ENCODE data around the gene SF3B2. TPM values are rescaled to one million over a fixed set of nuclear protein-coding genes. Genes with fewer than 3 reads are reported as not detected.

The SF3B2 gene
- total and polyA plus RNA-seq, 2 donors (not counting 3 experiments of a cell fraction or from before 2014, with no cell fraction given): 99.4 to 196 TPM

DNA sequence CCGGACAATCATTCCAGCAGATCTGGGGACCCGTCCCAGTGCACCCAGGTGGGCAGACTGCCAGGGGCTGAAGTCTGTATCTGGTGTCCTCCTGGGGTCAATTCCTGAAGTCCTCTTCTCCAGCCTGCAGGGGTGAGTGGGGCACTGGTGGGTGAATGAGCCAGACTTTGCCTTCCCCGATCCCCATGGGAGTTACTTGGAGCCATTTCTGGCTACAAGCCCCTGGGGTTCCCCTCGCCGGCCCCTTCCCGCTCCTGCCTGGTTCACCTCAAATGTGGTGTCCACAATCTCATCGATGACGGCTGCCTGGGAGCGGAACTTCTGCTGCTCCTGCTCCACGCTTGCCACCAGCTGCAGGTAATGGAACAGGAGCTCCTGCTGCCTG, 35.4 kb upstream of the SF3B2 start:
- H3K27ac ChIP-seq (ENCODE audit: insufficient read depth, low read depth, low read length): no peak overlapping the region
- POLR2A ChIA-PET: no interaction called here

DNA sequence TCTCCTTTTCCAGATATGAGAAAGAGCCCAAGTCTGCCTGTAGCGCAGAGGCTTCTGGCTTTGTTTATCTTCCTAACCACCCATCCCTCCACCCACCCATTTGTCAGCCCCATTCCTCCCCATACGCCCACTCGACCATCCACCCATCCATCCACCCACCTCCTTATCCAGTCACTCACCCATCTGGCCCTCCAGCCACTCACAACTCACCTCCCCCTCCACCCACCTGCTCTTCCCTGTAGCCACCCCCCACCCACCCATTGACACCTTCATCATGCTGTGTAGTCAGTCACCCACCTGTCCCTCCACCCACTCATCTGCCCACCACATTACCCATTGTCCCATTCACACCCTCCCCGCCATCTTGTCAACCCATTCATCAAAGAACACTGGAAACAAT, 34.8 kb upstream of the SF3B2 start:
- Histone ChIP-seq H3K36me3 (ENCODE audit: control insufficient read depth in 2 of 2, extremely low read depth in 1 of 2, insufficient read depth in 2 of 2, low read length in 2 of 2) (no peaks in the 10 kb centered on the region), H3K79me2 (ENCODE audit: control insufficient read depth, insufficient read depth, low read length) (no peaks in the 10 kb centered on the region), H3K4me2 (ENCODE audit: insufficient read depth, low read length) (no peak overlapping the region), H3K4me3 (replicated peaks in 1 of 3; ENCODE audit: insufficient read depth in 1 of 3, low read depth in 1 of 3, low read length in 3 of 3) (no peak overlapping the region), H2AFZ (ENCODE audit: low read depth, low read length) (no peak overlapping the region), H3K9ac (replicated peaks; ENCODE audit: extremely low read depth, insufficient read depth, low read length) (no peak overlapping the region), H3K4me1 (ENCODE audit: control insufficient read depth, extremely low read depth, insufficient read depth, low read length) (peaks cover 38% of the 10 kb centered on the region), H3K27ac (ENCODE audit: insufficient read depth, low read depth, low read length) (no peak overlapping the region), H3K9me3 (replicated peaks; ENCODE audit: control insufficient read depth, insufficient read depth, low read length) (no peaks in the 10 kb centered on the region), H4K20me1 (replicated peaks; ENCODE audit: control insufficient read depth, extremely low read depth, insufficient read depth, low read length) (no peaks in the 10 kb centered on the region), H3K9me1 (replicated peaks; ENCODE audit: control insufficient read depth, extremely low read depth, insufficient read depth, low read length) (no peaks in the 10 kb centered on the region), H3K27me3 (ENCODE audit: control insufficient read depth in 2 of 2, insufficient read depth in 2 of 2, low read length in 2 of 2) (no peaks in the 10 kb centered on the region)
- POLR2A ChIA-PET: no interaction called here
- intact Hi-C loops (cut with micrococcal nuclease) (no loop called here), dilution Hi-C loops (cut with MboI; ENCODE audit: extremely low pct_ligation_motif_present, low sequenced_read_pairs) (no loop called here)
- TF ChIP-seq, protein P1, sequence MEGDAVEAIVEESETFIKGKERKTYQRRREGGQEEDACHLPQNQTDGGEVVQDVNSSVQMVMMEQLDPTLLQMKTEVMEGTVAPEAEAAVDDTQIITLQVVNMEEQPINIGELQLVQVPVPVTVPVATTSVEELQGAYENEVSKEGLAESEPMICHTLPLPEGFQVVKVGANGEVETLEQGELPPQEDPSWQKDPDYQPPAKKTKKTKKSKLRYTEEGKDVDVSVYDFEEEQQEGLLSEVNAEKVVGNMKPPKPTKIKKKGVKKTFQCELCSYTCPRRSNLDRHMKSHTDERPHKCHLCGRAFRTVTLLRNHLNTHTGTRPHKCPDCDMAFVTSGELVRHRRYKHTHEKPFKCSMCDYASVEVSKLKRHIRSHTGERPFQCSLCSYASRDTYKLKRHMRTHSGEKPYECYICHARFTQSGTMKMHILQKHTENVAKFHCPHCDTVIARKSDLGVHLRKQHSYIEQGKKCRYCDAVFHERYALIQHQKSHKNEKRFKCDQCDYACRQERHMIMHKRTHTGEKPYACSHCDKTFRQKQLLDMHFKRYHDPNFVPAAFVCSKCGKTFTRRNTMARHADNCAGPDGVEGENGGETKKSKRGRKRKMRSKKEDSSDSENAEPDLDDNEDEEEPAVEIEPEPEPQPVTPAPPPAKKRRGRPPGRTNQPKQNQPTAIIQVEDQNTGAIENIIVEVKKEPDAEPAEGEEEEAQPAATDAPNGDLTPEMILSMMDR (IDR thresholded peaks at IDR 0.05; ENCODE audit: extremely low read depth in 1 of 2, insufficient read depth in 1 of 2, low read depth in 1 of 2, low read length in 2 of 2): no peak
- TF ChIP-seq POLR2A (IDR thresholded peaks at IDR 0.05; ENCODE audit: low read depth, low read length) (no peak), GATA2 (IDR thresholded peaks at IDR 0.05; ENCODE audit: insufficient read depth, insufficient read length, low read depth, low read length) (no peak), EZH2 (IDR thresholded peaks at IDR 0.05; ENCODE audit: borderline replicate concordance, low read depth, low read length, severe bottlenecking) (no peak), POLR2AphosphoS5 (IDR thresholded peaks at IDR 0.05; ENCODE audit: insufficient read depth, low read depth, low read length) (no peak), FOS (IDR thresholded peaks at IDR 0.05; ENCODE audit: borderline replicate concordance, insufficient read depth, low read length) (no peak), MYC (IDR thresholded peaks at IDR 0.05; ENCODE audit: low read depth, low read length) (no peak), JUN (IDR thresholded peaks at IDR 0.05; ENCODE audit: borderline replicate concordance, insufficient read depth, insufficient read length, low read depth) (no peak)
- TF ChIP-seq, protein P2, sequence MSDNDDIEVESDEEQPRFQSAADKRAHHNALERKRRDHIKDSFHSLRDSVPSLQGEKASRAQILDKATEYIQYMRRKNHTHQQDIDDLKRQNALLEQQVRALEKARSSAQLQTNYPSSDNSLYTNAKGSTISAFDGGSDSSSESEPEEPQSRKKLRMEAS (IDR thresholded peaks at IDR 0.05; ENCODE audit: insufficient read depth, insufficient read length): no peak
- no TSS peak for BruUV-seq (replicated peaks)
- DNase-seq (ENCODE audit: low read depth, low spot score): no peak
- CTCF ChIA-PET: no interaction called here
- FAIRE-seq: no peak

More for the DNA sequence above, 35.4 kb upstream of the SF3B2 start:
- H3K9me1 ChIP-seq (replicated peaks; ENCODE audit: control insufficient read depth, extremely low read depth, insufficient read depth, low read length): no peaks in the 10 kb centered on the region
- no peak overlapping the region for H3K4me3 ChIP-seq (replicated peaks in 1 of 3; ENCODE audit: insufficient read depth in 1 of 3, low read depth in 1 of 3, low read length in 3 of 3)
- no peak for DNase-seq (ENCODE audit: low read depth, low spot score)
- no peaks in the 10 kb centered on the region for H3K9me3 ChIP-seq (replicated peaks; ENCODE audit: control insufficient read depth, insufficient read depth, low read length)
- H3K36me3 ChIP-seq (ENCODE audit: control insufficient read depth in 2 of 2, extremely low read depth in 1 of 2, insufficient read depth in 2 of 2, low read length in 2 of 2): no peaks in the 10 kb centered on the region
- dilution Hi-C loops (cut with MboI; ENCODE audit: extremely low pct_ligation_motif_present, low sequenced_read_pairs): no loop called here
- no peak for FAIRE-seq
- H2AFZ ChIP-seq (ENCODE audit: low read depth, low read length): no peak overlapping the region
- no peak overlapping the region for H3K4me2 ChIP-seq (ENCODE audit: insufficient read depth, low read length)
- TF ChIP-seq EZH2 (IDR thresholded peaks at IDR 0.05; ENCODE audit: borderline replicate concordance, low read depth, low read length, severe bottlenecking): no peak
- no peak for TF ChIP-seq FOS (IDR thresholded peaks at IDR 0.05; ENCODE audit: borderline replicate concordance, insufficient read depth, low read length)
- TF ChIP-seq, protein P1 (IDR thresholded peaks at IDR 0.05; ENCODE audit: extremely low read depth in 1 of 2, insufficient read depth in 1 of 2, low read depth in 1 of 2, low read length in 2 of 2): no peak
- TF ChIP-seq JUN (IDR thresholded peaks at IDR 0.05; ENCODE audit: borderline replicate concordance, insufficient read depth, insufficient read length, low read depth): no peak
- TF ChIP-seq, protein P2 (IDR thresholded peaks at IDR 0.05; ENCODE audit: insufficient read depth, insufficient read length): no peak
- BruUV-seq (replicated peaks): no TSS peak
- no peaks in the 10 kb centered on the region for H4K20me1 ChIP-seq (replicated peaks; ENCODE audit: control insufficient read depth, extremely low read depth, insufficient read depth, low read length)
- CTCF ChIA-PET: no interaction called here
- H3K4me1 ChIP-seq (ENCODE audit: control insufficient read depth, extremely low read depth, insufficient read depth, low read length): peaks cover 35% of the 10 kb centered on the region
- H3K79me2 ChIP-seq (ENCODE audit: control insufficient read depth, insufficient read depth, low read length): no peaks in the 10 kb centered on the region
- intact Hi-C loops (cut with micrococcal nuclease): no loop called here
- H3K9ac ChIP-seq (replicated peaks; ENCODE audit: extremely low read depth, insufficient read depth, low read length): no peak overlapping the region
- no peaks in the 10 kb centered on the region for H3K27me3 ChIP-seq (ENCODE audit: control insufficient read depth in 2 of 2, insufficient read depth in 2 of 2, low read length in 2 of 2)

Data from endothelial cell of umbilical vein (primary cell).